ENCODE measurements around the gene CNTF.
"Not testable (repeated sequence)": the region's sequence is repeated elsewhere in the genome, so short reads cannot be mapped to it uniquely, and the experiment has no call there.

CNTF gene

GRCh38 chr11:58622344-58622743 lies at the start of gene CNTF:
Gene CNTF (plus strand): TSS chr11:58622665. CDS start chr11:58622753, 88 bp downstream.
- no peak for TF ChIP-seq CTCF (IDR thresholded peaks at IDR 0.05; ENCODE audit: low read length, missing control alignments)
- DNase-seq (ENCODE audit: low read depth), result no peak
- H3K4me3 ChIP-seq (replicated peaks; ENCODE audit: low read depth, low read length), result no peak within 1 kb of the TSS

- not testable (repeated sequence) for DNase-seq (ENCODE audit: low read depth)
- peak overlapping the region; percentile 34 for H3K4me3 ChIP-seq (replicated peaks; ENCODE audit: low read depth, low read length)
Measured at GRCh38 chr11:58572906-58573305, 49.6 kb upstream of the CNTF start.

- DNase-seq (ENCODE audit: low read depth), result peak; percentile 86
- peak overlapping the region; percentile 34 for H3K4me3 ChIP-seq (replicated peaks; ENCODE audit: low read depth, low read length)
- no peak for TF ChIP-seq CTCF (IDR thresholded peaks at IDR 0.05; ENCODE audit: low read length, missing control alignments)
Measured at GRCh38 chr11:58573451-58574104, 48.9 kb upstream of the CNTF start.

GRCh38 chr11:58574881-58575280 lies 47.6 kb upstream of the CNTF start:
- H3K4me3 ChIP-seq (replicated peaks; ENCODE audit: low read depth, low read length), result no peak overlapping the region
- peak; percentile 29 for DNase-seq (ENCODE audit: low read depth)
- TF ChIP-seq CTCF (IDR thresholded peaks at IDR 0.05; ENCODE audit: low read length, missing control alignments), result no peak

GRCh38 chr11:58575377-58576020 lies 47.0 kb upstream of the CNTF start, which contains the start of gene LPXN:
Gene LPXN (minus strand): TSS chr11:58575856. CDS start chr11:58575772, 84 bp downstream.
- TF ChIP-seq CTCF (IDR thresholded peaks at IDR 0.05; ENCODE audit: low read length, missing control alignments), result no peak
- DNase-seq (ENCODE audit: low read depth), result peak; percentile 17
- peak within 1 kb of the TSS; percentile 96 for H3K4me3 ChIP-seq (replicated peaks; ENCODE audit: low read depth, low read length)

- H3K4me3 ChIP-seq (replicated peaks; ENCODE audit: low read depth, low read length), result peak overlapping the region; percentile 96
- DNase-seq (ENCODE audit: low read depth), result peak; percentile 62
- peak; percentile 53 for TF ChIP-seq CTCF (IDR thresholded peaks at IDR 0.05; ENCODE audit: low read length, missing control alignments)
Measured at GRCh38 chr11:58576887-58577471, 45.5 kb upstream of the CNTF start.

- peak; percentile 88 for DNase-seq (ENCODE audit: low read depth)
- H3K4me3 ChIP-seq (replicated peaks; ENCODE audit: low read depth, low read length), result peak overlapping the region; percentile 96
- no peak for TF ChIP-seq CTCF (IDR thresholded peaks at IDR 0.05; ENCODE audit: low read length, missing control alignments)
Measured at GRCh38 chr11:58577555-58578135, 44.8 kb upstream of the CNTF start.

Measured in fibroblast of pulmonary artery (primary cell).